Suprapubic skin (tissue), 4 donors: ENCODE data around the gene AGBL5.

ENCODE experiments used
- CTCF ChIP-seq, 2 donors: fragments of 200-600 bp in 1 of 2; fragments of 450-650 bp in 1 of 2; sonication (generic) in 1 of 2; IDR thresholded peaks; one replicate each; pipeline ENCODE4 v1.5.1; 2016 to 2019; ENCODE audit warnings: antibody characterized with exemption in 2 of 2, mild to moderate bottlenecking in 1 of 2, moderate library complexity in 1 of 2
- EP300 ChIP-seq: sonication (generic); formaldehyde crosslinking; IDR thresholded peaks from one replicate; pipeline ENCODE4 v1.6.1; 2017; ENCODE audit warnings: antibody characterized with exemption
- POLR2AphosphoS5 ChIP-seq, 3 donors: sonication (generic); formaldehyde crosslinking; IDR thresholded peaks; one replicate each; pipeline ENCODE4 v1.6.1; 2017; ENCODE audit warnings: antibody characterized with exemption in 3 of 3

GRCh38 chr2:27003007-27003406 is 48.5 kb upstream of the AGBL5 start:
- TF ChIP-seq CTCF (IDR thresholded peaks at IDR 0.05), result no peak
- no peak for TF ChIP-seq EP300
- no peak for TF ChIP-seq POLR2AphosphoS5 (IDR thresholded peaks at IDR 0.05)
